ENCODE data around the gene TMEM18.

TMEM18 gene

DNA sequence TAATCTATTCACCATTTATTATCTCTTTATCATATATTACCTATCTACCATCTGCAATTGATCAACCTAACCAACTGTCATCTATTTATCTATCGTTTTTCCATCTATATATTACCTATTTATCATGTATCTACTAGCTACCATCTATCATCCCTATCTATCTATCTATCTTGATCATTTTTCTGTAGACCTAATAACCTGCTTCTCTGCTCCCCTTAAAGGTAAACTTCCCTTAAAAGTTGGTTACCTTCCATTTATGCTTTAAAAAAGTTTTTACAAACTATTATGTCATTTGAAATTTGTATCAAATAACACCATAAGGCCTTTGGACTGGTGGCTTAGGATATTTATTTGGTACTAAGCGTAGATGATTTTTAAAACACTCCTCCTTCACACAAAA, 47.2 kb downstream of the TMEM18 start:
- Histone ChIP-seq H3K27ac (no peak overlapping the region), H2AFZ (no peak overlapping the region), H3K9ac (no peak overlapping the region), H3K4me2 (ENCODE audit: low read length) (no peak overlapping the region), H3K9me3 (ENCODE audit: control insufficient read depth, low read length) (no peaks in the 10 kb centered on the region), H3K27me3 (ENCODE audit: control insufficient read depth, insufficient read depth, low read length) (no peaks in the 10 kb centered on the region), H3K79me2 (no peaks in the 10 kb centered on the region), H3K4me3 (ENCODE audit: low read depth, low read length) (no peak overlapping the region), H3K36me3 (ENCODE audit: control insufficient read depth, insufficient read depth, low read length) (no peaks in the 10 kb centered on the region), H3K4me1 (no peaks in the 10 kb centered on the region)
- TF ChIP-seq, protein P1, sequence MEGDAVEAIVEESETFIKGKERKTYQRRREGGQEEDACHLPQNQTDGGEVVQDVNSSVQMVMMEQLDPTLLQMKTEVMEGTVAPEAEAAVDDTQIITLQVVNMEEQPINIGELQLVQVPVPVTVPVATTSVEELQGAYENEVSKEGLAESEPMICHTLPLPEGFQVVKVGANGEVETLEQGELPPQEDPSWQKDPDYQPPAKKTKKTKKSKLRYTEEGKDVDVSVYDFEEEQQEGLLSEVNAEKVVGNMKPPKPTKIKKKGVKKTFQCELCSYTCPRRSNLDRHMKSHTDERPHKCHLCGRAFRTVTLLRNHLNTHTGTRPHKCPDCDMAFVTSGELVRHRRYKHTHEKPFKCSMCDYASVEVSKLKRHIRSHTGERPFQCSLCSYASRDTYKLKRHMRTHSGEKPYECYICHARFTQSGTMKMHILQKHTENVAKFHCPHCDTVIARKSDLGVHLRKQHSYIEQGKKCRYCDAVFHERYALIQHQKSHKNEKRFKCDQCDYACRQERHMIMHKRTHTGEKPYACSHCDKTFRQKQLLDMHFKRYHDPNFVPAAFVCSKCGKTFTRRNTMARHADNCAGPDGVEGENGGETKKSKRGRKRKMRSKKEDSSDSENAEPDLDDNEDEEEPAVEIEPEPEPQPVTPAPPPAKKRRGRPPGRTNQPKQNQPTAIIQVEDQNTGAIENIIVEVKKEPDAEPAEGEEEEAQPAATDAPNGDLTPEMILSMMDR (IDR thresholded peaks at IDR 0.05) = no peak

DNA sequence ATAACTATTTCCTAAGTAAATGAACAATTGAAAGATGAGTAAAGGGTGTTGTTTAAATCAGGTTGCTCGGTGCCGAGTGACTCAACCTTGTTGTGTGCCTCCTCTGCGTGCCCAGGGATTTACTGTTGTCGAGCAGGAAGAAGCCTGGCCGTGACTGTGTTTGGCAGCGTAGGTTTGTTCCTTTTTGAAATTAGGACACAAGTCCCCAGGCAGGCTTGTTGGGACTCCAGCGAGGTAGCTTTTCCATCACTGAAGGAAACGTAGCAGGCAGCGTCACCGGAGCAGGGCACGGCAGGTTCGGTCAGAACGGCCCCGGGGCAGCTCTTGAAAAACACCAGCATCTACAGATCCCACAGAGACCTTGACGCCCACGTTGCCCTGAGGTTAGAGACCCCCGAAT, 48.6 kb downstream of the TMEM18 start:
- H3K4me1 ChIP-seq = no peaks in the 10 kb centered on the region
- no peaks in the 10 kb centered on the region for H3K79me2 ChIP-seq
- no peaks in the 10 kb centered on the region for H3K27me3 ChIP-seq (ENCODE audit: control insufficient read depth, insufficient read depth, low read length)
- TF ChIP-seq, protein P1 (IDR thresholded peaks at IDR 0.05) = no peak
- H3K9me3 ChIP-seq (ENCODE audit: control insufficient read depth, low read length) = no peaks in the 10 kb centered on the region
- no peak overlapping the region for H3K4me3 ChIP-seq (ENCODE audit: low read depth, low read length)
- H2AFZ ChIP-seq = no peak overlapping the region
- no peak overlapping the region for H3K9ac ChIP-seq
- no peaks in the 10 kb centered on the region for H3K36me3 ChIP-seq (ENCODE audit: control insufficient read depth, insufficient read depth, low read length)
- H3K27ac ChIP-seq = no peak overlapping the region
- no peak overlapping the region for H3K4me2 ChIP-seq (ENCODE audit: low read length)

DNA sequence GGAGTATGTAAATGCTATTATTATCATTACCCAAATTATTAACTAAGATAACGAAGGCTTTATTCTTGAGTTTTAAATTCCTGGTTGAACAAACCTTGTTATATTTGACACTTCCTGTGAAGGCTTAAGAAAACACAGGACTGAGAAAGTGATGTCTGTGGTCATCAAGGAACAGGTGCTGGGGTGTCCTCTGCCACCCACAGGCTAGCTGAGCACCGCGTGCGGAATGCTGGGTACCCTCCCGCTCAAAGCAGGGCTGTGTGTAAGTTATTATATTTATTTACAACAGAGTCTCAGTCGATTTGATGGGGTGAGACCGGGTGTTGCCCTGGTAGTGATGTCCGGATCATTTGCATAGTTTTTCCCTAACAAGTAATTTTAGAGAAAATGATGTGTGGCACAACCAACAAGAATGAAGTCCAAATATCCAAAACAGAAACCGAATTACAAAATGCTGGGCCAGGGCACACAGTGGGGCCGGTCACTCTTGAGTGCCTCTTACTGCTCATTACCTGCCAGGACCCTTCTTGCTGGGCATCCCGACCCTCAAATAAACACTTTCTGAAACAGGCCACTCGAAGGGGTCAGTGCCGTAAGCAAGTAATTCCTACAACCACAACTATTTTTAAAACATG, 49.2 kb downstream of the TMEM18 start:
- no peak overlapping the region for H3K9ac ChIP-seq
- no peak overlapping the region for H3K4me3 ChIP-seq (ENCODE audit: low read depth, low read length)
- H3K27ac ChIP-seq = no peak overlapping the region
- no peaks in the 10 kb centered on the region for H3K9me3 ChIP-seq (ENCODE audit: control insufficient read depth, low read length)
- H3K4me1 ChIP-seq = no peaks in the 10 kb centered on the region
- TF ChIP-seq, protein P1 (IDR thresholded peaks at IDR 0.05) = no peak
- H3K36me3 ChIP-seq (ENCODE audit: control insufficient read depth, insufficient read depth, low read length) = no peaks in the 10 kb centered on the region
- H3K27me3 ChIP-seq (ENCODE audit: control insufficient read depth, insufficient read depth, low read length) = no peaks in the 10 kb centered on the region
- no peak overlapping the region for H2AFZ ChIP-seq
- no peak overlapping the region for H3K4me2 ChIP-seq (ENCODE audit: low read length)
- H3K79me2 ChIP-seq = no peaks in the 10 kb centered on the region

DNA sequence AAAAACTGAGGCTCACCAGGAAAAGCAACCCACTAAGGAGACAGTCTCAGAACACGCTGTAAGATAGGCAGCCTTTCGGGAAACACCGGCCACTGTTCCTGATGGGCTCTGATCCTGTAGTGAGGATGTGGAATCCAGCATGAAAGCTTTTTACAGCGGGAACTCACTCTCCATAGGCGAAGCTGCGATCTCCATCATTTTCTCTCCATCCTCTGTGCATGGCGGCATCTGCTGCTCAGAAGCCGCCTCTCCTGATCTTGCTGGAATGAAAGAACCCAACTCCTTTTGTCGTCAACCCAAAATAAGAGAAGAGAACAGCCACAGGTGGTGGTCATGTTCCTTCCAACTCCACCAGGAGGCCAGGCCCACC, 49.9 kb downstream of the TMEM18 start:
- Histone ChIP-seq H3K4me3 (ENCODE audit: low read depth, low read length) (no peak overlapping the region), H3K27me3 (ENCODE audit: control insufficient read depth, insufficient read depth, low read length) (no peaks in the 10 kb centered on the region), H3K4me1 (no peaks in the 10 kb centered on the region), H3K27ac (no peak overlapping the region), H3K79me2 (no peaks in the 10 kb centered on the region), H3K4me2 (ENCODE audit: low read length) (no peak overlapping the region), H2AFZ (no peak overlapping the region), H3K9ac (no peak overlapping the region), H3K9me3 (ENCODE audit: control insufficient read depth, low read length) (no peaks in the 10 kb centered on the region), H3K36me3 (ENCODE audit: control insufficient read depth, insufficient read depth, low read length) (no peaks in the 10 kb centered on the region)
- TF ChIP-seq, protein P1 (IDR thresholded peaks at IDR 0.05) = no peak

Data from parathyroid adenoma (tissue), 2 donors.